A549 (cell line): ENCODE measurements around the gene SAPCD2.

ENCODE experiments used
- BHLHE40 ChIP-seq: IDR thresholded peaks from 2 replicates; pipeline ENCODE4 v1.6.1; 2012; ENCODE audit warnings: low read depth, low read length, inconsistent platforms
- CHD2 ChIP-seq: fragments of 150-350 bp; IDR thresholded peaks from 2 replicates; pipeline ENCODE4 v1.6.1; 2014; ENCODE audit warnings: low read length; ENCODE audit not compliant: partially characterized antibody
- CHD4 ChIP-seq: fragments of 200-600 bp; sonication (generic); IDR thresholded peaks from 2 replicates; pipeline ENCODE4 v1.6.1; 2016; ENCODE audit warnings: antibody characterized with exemption, mild to moderate bottlenecking, borderline replicate concordance
- CTCF ChIP-seq: fragments of >200 bp; sonication (Bioruptor Twin); formaldehyde crosslinking; IDR thresholded peaks from 3 replicates; pipeline ENCODE4 v1.5.1; 2016
- EP300 ChIP-seq, 2 experiments: fragments of >200 bp; sonication (Bioruptor Twin); formaldehyde crosslinking; IDR thresholded peaks; 2 replicates in 1 of 2; 3 replicates in 1 of 2; pipeline ENCODE4 v1.6.1; 2016 to 2017
- HOXB13 ChIP-seq: fragments of 250-450 bp; sonication (Bioruptor Pico); IDR thresholded peaks from 2 replicates; pipeline ENCODE4 v1.5.0; 2020; ENCODE audit warnings: low read depth, mild to moderate bottlenecking, moderate library complexity
- MAFK ChIP-seq: fragments of 450-650 bp; IDR thresholded peaks from 2 replicates; pipeline ENCODE4 v1.6.1; 2014; ENCODE audit not compliant: partially characterized antibody
- MAZ ChIP-seq: fragments of 150-350 bp; IDR thresholded peaks from 2 replicates; pipeline ENCODE4 v1.6.1; 2014; ENCODE audit warnings: antibody characterized with exemption, low read depth, low read length, borderline replicate concordance
- POLR2A ChIP-seq: IDR thresholded peaks from 2 replicates; pipeline ENCODE4 v1.6.1; 2012; ENCODE audit warnings: mild to moderate bottlenecking, low read length
- POLR2AphosphoS2 ChIP-seq: conservative IDR thresholded peaks from 2 replicates; pipeline ENCODE4 v1.6.1; 2012; ENCODE audit warnings: low read length, improper control_type of control experiment, inconsistent platforms
- REST ChIP-seq: fragments of 200-600 bp; sonication (generic); IDR thresholded peaks from 2 replicates; pipeline ENCODE4 v1.6.1; 2016; ENCODE audit warnings: antibody characterized with exemption, mild to moderate bottlenecking, moderate library complexity
- RNF2 ChIP-seq: fragments of 200-600 bp; sonication (generic); IDR thresholded peaks from 2 replicates; pipeline ENCODE4 v1.6.1; 2016; ENCODE audit warnings: low read depth, mild to moderate bottlenecking, antibody characterized with exemption, moderate library complexity, borderline replicate concordance
- TFCP2L1 ChIP-seq: fragments of 250-450 bp; sonication (Bioruptor Pico); IDR thresholded peaks from 2 replicates; pipeline ENCODE4 v1.5.0; 2021; ENCODE audit warnings: mild to moderate bottlenecking

GRCh38 chr9:137041124-137041523 lies 29.2 kb downstream of the SAPCD2 start:
- TF ChIP-seq HOXB13 (no peak), POLR2A (no peak), CTCF (no peak), TFCP2L1 (CRISPR knock-in tag) (no peak), EP300 (IDR thresholded peaks at IDR 0.05) (no peak), REST (no peak), MAFK (no peak), CHD2 (no peak), BHLHE40 (no peak), MAZ (no peak), CHD4 (no peak), RNF2 (no peak), POLR2AphosphoS2 (no peak)
